K562 (cell line): ENCODE results near the gene GRWD1. TPM values are rescaled to one million over a fixed set of nuclear protein-coding genes. Genes with fewer than 3 reads are reported as not detected.

ENCODE experiments used
- ATF1 ChIP-seq, 2 experiments: fragments of 450-650 bp in 1 of 2; IDR thresholded peaks; 2 replicates each; pipeline ENCODE4 v1.6.1; 2016; ENCODE audit warnings: missing compliant biosample characterization in 1 of 2, missing genetic modification characterization in 1 of 2
- ESRRA ChIP-seq: fragments of 450-650 bp; IDR thresholded peaks from 2 replicates; pipeline ENCODE4 v1.6.1; 2014; ENCODE audit warnings: low read depth, mild to moderate bottlenecking, moderate library complexity, borderline replicate concordance
- GABPB1 ChIP-seq: sonication (generic); formaldehyde crosslinking; IDR thresholded peaks from 2 replicates; pipeline ENCODE4 v1.8.0; 2022; ENCODE audit warnings: mild to moderate bottlenecking, missing genetic modification reagents
- HOXB6 ChIP-seq: fragments of 250-450 bp; sonication (Bioruptor Pico); IDR thresholded peaks from 2 replicates; pipeline ENCODE4 v1.5.1; 2022; ENCODE audit warnings: mild to moderate bottlenecking, borderline replicate concordance
- LCOR ChIP-seq: sonication (generic); formaldehyde crosslinking; IDR thresholded peaks from 2 replicates; pipeline ENCODE4 v1.8.0; 2022; ENCODE audit warnings: mild to moderate bottlenecking, missing genetic modification reagents
- NCOA6 ChIP-seq: fragments of 450-650 bp; IDR thresholded peaks from 2 replicates; pipeline ENCODE4 v1.6.1; 2017; ENCODE audit warnings: mild to moderate bottlenecking
- NEUROD1 ChIP-seq: fragments of 150-350 bp; IDR thresholded peaks from 2 replicates; pipeline ENCODE4 v1.6.1; 2014; ENCODE audit warnings: borderline replicate concordance, low read length, low read depth; ENCODE audit not compliant: partially characterized antibody
- PHF8 ChIP-seq: fragments of 200-600 bp; sonication (generic); IDR thresholded peaks from 2 replicates; pipeline ENCODE4 v1.6.1; 2012; ENCODE audit warnings: mixed run types, mild to moderate bottlenecking, inconsistent platforms, low read length, moderate library complexity, borderline replicate concordance
- PHTF2 ChIP-seq: fragments of 250-450 bp; sonication (Bioruptor Pico); IDR thresholded peaks from 2 replicates; pipeline ENCODE4 v1.5.0; 2021; ENCODE audit warnings: mild to moderate bottlenecking
- RBM25 ChIP-seq: fragments of 200-400 bp; formaldehyde crosslinking; IDR thresholded peaks from 2 replicates; pipeline ENCODE4 v1.6.1; 2018; ENCODE audit warnings: low read length, low read depth, moderate library complexity; ENCODE audit not compliant: severe bottlenecking
- SAFB2 ChIP-seq: fragments of 200-400 bp; formaldehyde crosslinking; IDR thresholded peaks from 2 replicates; pipeline ENCODE4 v1.6.1; 2018; ENCODE audit warnings: borderline replicate concordance, low read length, low read depth, moderate library complexity; ENCODE audit not compliant: severe bottlenecking
- TGIF2 ChIP-seq: sonication (generic); formaldehyde crosslinking; IDR thresholded peaks from 2 replicates; pipeline ENCODE4 v1.8.1; 2022; ENCODE audit warnings: mild to moderate bottlenecking, missing genetic modification reagents, moderate library complexity
- ZNF717 ChIP-seq: fragments of 250-450 bp; sonication (Bioruptor Pico); IDR thresholded peaks from 2 replicates; pipeline ENCODE4 v1.5.0; 2021
- ZNF79 ChIP-seq: fragments of 250-450 bp; sonication (Bioruptor Pico); IDR thresholded peaks from 2 replicates; pipeline ENCODE4 v1.4.0; 2020; ENCODE audit warnings: low read depth, mild to moderate bottlenecking, moderate library complexity
- polyA plus RNA-seq, 8 experiments: library from polyadenylated mRNA; depleted of rRNA in 4 of 8; stranded (reverse) in 5 of 8; unstranded in 3 of 8; fragments of >200 nt; fragmentation: Nextera tagmentation in 2 of 8; fragmentation: Illumina TruSeq in 1 of 8; extraction: Ambion mirVana in 2 of 8; extraction: Trizol in 1 of 8; gene quantifications; 2 replicates each; pipeline versions ENCODE4 v1.2.1 to v1.2.3, GENCODE V29; 2011 to 2014; ENCODE audit warnings: inconsistent platforms in 1 of 8, missing spikeins in 1 of 8
- total RNA-seq, 7 experiments: library from RNA; depleted of rRNA in 6 of 7; stranded (reverse); fragments of >200 nt in 6 of 7; fragmentation: Illumina TruSeq in 2 of 7; extraction: Trizol in 2 of 7; gene quantifications; 2 replicates each; pipeline versions ENCODE4 v1.2.1 to v1.2.3, GENCODE V29; 2011 to 2021; ENCODE audit warnings: low replicate concordance in 1 of 7
- TF ChIP-seq, protein P1 (sequence below): fragments of 450-650 bp; IDR thresholded peaks from 2 replicates; pipeline ENCODE4 v1.6.1; 2017; ENCODE audit warnings: mild to moderate bottlenecking, moderate library complexity
- TF ChIP-seq, protein P2 (sequence below): fragments of 450-650 bp; IDR thresholded peaks from 2 replicates; pipeline ENCODE4 v1.6.1; 2016; ENCODE audit warnings: low read depth

Gene GRWD1
- total and polyA plus RNA-seq, 9 of the 15 experiments (the other 6 are each of a cell fraction or from before 2014, with no cell fraction given), result 1.5 to 87.2 (median 24.5) TPM

DNA sequence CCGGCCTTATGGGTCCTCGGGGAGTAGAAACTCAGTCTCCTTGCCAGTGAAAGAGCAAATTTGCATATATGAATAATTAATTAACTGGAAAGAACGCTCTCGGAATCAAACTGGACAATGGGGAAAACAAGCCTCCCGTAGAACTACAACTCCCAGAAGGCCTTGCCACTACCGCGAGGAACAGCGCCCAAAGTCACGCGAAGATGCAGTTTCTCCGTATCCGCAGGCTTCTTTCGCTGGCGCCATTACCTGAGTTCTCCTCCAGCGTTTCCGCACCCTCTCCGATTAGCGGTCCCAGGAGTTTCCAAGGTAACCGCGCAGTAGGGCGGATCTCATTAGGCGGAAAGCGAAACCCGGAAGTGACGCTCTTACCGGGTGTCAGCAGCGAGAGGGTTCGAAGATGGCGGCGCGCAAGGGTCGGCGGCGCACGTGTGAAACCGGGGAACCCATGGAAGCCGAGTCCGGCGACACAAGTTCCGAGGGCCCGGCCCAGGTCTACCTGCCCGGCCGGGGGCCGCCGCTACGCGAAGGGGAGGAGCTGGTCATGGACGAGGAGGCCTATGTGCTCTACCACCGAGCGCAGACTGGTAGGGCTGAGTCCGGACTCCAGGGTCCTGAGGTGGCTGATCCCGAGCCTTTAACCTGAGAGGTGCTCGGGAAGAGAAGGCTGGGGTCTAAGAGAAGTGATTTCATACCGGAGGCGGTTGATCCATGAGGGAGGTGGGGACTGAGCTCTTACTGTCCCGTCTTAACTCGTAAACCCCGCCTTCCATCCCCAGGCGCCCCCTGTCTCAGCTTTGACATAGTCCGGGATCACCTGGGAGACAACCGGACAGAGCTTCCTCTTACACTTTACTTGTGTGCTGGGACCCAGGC is at the start of gene GRWD1 (continued):
- peak; percentile 96 for TF ChIP-seq PHF8
- TF ChIP-seq HOXB6 (CRISPR knock-in tag), result no peak
- TF ChIP-seq RBM25, result peak; percentile 79
- peak; percentile 35 for TF ChIP-seq NEUROD1
- TF ChIP-seq, protein P1, sequence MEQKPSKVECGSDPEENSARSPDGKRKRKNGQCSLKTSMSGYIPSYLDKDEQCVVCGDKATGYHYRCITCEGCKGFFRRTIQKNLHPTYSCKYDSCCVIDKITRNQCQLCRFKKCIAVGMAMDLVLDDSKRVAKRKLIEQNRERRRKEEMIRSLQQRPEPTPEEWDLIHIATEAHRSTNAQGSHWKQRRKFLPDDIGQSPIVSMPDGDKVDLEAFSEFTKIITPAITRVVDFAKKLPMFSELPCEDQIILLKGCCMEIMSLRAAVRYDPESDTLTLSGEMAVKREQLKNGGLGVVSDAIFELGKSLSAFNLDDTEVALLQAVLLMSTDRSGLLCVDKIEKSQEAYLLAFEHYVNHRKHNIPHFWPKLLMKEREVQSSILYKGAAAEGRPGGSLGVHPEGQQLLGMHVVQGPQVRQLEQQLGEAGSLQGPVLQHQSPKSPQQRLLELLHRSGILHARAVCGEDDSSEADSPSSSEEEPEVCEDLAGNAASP, result no peak
- no peak for TF ChIP-seq ZNF717 (CRISPR knock-in tag)
- no peak; the same call in 1 of the 2 replicates for TF ChIP-seq ESRRA
- TF ChIP-seq ATF1 (CRISPR knock-in tag; IDR thresholded peaks at IDR 0.05), result no peak
- TF ChIP-seq ATF1 (tag; IDR thresholded peaks at IDR 0.05), result peak; percentile 95
- TF ChIP-seq SAFB2, result no peak
- TF ChIP-seq TGIF2 (CRISPR knock-in tag), result peak; percentile 94
- TF ChIP-seq GABPB1 (CRISPR knock-in tag), result peak; percentile 95
- no peak for TF ChIP-seq PHTF2
- TF ChIP-seq NCOA6, result no peak
- TF ChIP-seq, protein P2, sequence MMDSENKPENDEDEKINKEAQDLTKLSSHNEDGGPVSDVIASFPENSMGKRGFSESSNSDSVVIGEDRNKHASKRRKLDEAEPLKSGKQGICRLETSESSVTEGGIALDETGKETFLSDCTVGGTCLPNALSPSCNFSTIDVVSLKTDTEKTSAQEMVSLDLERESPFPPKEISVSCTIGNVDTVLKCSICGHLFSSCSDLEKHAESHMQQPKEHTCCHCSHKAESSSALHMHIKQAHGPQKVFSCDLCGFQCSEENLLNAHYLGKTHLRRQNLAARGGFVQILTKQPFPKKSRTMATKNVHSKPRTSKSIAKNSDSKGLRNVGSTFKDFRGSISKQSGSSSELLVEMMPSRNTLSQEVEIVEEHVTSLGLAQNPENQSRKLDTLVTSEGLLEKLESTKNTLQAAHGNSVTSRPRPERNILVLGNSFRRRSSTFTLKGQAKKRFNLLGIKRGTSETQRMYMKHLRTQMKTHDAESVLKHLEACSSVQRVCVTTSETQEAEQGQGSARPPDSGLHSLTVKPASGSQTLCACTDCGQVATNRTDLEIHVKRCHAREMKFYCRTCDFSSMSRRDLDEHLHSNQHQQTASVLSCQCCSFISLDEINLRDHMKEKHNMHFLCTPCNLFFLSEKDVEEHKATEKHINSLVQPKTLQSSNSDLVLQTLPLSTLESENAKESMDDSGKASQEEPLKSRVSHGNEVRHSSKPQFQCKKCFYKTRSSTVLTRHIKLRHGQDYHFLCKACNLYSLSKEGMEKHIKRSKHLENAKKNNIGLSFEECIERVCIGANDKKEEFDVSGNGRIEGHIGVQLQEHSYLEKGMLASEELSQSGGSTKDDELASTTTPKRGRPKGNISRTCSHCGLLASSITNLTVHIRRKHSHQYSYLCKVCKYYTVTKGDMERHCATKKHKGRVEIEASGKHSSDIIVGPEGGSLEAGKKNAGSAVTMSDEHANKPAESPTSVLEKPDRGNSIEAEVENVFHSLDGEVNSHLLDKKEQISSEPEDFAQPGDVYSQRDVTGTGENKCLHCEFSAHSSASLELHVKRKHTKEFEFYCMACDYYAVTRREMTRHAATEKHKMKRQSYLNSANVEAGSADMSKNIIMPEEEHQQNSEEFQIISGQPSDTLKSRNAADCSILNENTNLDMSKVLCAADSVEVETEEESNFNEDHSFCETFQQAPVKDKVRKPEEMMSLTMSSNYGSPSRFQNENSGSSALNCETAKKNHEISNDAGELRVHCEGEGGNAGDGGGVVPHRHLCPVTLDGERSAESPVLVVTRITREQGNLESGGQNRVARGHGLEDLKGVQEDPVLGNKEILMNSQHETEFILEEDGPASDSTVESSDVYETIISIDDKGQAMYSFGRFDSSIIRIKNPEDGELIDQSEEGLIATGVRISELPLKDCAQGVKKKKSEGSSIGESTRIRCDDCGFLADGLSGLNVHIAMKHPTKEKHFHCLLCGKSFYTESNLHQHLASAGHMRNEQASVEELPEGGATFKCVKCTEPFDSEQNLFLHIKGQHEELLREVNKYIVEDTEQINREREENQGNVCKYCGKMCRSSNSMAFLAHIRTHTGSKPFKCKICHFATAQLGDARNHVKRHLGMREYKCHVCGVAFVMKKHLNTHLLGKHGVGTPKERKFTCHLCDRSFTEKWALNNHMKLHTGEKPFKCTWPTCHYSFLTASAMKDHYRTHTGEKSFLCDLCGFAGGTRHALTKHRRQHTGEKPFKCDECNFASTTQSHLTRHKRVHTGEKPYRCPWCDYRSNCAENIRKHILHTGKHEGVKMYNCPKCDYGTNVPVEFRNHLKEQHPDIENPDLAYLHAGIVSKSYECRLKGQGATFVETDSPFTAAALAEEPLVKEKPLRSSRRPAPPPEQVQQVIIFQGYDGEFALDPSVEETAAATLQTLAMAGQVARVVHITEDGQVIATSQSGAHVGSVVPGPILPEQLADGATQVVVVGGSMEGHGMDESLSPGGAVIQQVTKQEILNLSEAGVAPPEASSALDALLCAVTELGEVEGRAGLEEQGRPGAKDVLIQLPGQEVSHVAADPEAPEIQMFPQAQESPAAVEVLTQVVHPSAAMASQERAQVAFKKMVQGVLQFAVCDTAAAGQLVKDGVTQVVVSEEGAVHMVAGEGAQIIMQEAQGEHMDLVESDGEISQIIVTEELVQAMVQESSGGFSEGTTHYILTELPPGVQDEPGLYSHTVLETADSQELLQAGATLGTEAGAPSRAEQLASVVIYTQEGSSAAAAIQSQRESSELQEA, result no peak; the same call in 1 of the 2 replicates
- TF ChIP-seq LCOR (CRISPR knock-in tag), result peak; percentile 62
- no peak for TF ChIP-seq ZNF79
